GM18502 (cell line): ENCODE measurements around the gene MPL.

Experiments used
- ATAC-seq: cut with Tn5 transposase; IDR thresholded peaks from one replicate; pipeline ENCODE4 v1.9.1; 2021; ENCODE audit warnings: mild to moderate bottlenecking; ENCODE audit not compliant: unreplicated experiment, poor library complexity

Gene MPL

GRCh38 chr1:43305926-43306687 lies 31.5 kb upstream of the MPL start:
- no peak for ATAC-seq

GRCh38 chr1:43306688-43307457 lies 30.7 kb upstream of the MPL start:
- ATAC-seq = no peak

- no peak for ATAC-seq
These were observed 30.0 kb upstream of the MPL start for GRCh38 chr1:43307458-43308158.

- ATAC-seq = no peak
These were observed 28.8 kb upstream of the MPL start for GRCh38 chr1:43308635-43309404.

GRCh38 chr1:43309405-43310025 lies 28.1 kb upstream of the MPL start:
- no peak for ATAC-seq

GRCh38 chr1:43311521-43311920 lies 26.1 kb upstream of the MPL start:
- no peak for ATAC-seq

GRCh38 chr1:43312212-43312623 lies 25.4 kb upstream of the MPL start:
- no peak for ATAC-seq

- no peak for ATAC-seq
These were observed 24.7 kb upstream of the MPL start for GRCh38 chr1:43312663-43313515.

GRCh38 chr1:43313771-43314170 lies 23.8 kb upstream of the MPL start:
- no peak for ATAC-seq

- no peak for ATAC-seq
These were observed 23.4 kb upstream of the MPL start for GRCh38 chr1:43314233-43314632.

- no peak for ATAC-seq
These were observed 22.1 kb upstream of the MPL start for GRCh38 chr1:43315481-43315880.

GRCh38 chr1:43315963-43316737 lies 21.5 kb upstream of the MPL start:
- no peak for ATAC-seq

- no peak for ATAC-seq
These were observed 20.7 kb upstream of the MPL start for GRCh38 chr1:43316738-43317520.

GRCh38 chr1:43317817-43318471 lies 19.7 kb upstream of the MPL start:
- ATAC-seq = no peak

GRCh38 chr1:43318831-43319230 lies 18.8 kb upstream of the MPL start:
- no peak for ATAC-seq

GRCh38 chr1:43319288-43319687 lies 18.3 kb upstream of the MPL start:
- ATAC-seq = no peak

- no peak for ATAC-seq
These were observed 17.9 kb upstream of the MPL start for GRCh38 chr1:43319766-43320165.
